Myocyte (in vitro differentiated cells): ENCODE measurements around the gene TMEM217. TPM values are rescaled to one million over a fixed set of nuclear protein-coding genes. Genes with fewer than 3 reads are reported as not detected.
"Not testable (repeated sequence)": the region's sequence is repeated elsewhere in the genome, so short reads cannot be mapped to it uniquely, and the experiment has no call there.

Experiments used
- DNase-seq: peaks from one replicate; pipeline ENCODE4 v3.0.0-alpha.2; 2012; ENCODE audit warnings: low read depth
- polyA plus RNA-seq: library from polyadenylated mRNA; unstranded; fragments of >200 nt; gene quantifications from one replicate; pipeline ENCODE4 v1.2.1, GENCODE V29; 2012; ENCODE audit warnings: missing spikeins
- total RNA-seq: library from RNA; depleted of rRNA; stranded (reverse); fragments of >200 nt; gene quantifications from 2 replicates; pipeline ENCODE4 v1.2.3, GENCODE V29; 2014

Gene TMEM217
- total RNA-seq: 0.35 and 1.0 TPM in 2 replicates
- polyA plus RNA-seq: 5.4 TPM

DNA sequence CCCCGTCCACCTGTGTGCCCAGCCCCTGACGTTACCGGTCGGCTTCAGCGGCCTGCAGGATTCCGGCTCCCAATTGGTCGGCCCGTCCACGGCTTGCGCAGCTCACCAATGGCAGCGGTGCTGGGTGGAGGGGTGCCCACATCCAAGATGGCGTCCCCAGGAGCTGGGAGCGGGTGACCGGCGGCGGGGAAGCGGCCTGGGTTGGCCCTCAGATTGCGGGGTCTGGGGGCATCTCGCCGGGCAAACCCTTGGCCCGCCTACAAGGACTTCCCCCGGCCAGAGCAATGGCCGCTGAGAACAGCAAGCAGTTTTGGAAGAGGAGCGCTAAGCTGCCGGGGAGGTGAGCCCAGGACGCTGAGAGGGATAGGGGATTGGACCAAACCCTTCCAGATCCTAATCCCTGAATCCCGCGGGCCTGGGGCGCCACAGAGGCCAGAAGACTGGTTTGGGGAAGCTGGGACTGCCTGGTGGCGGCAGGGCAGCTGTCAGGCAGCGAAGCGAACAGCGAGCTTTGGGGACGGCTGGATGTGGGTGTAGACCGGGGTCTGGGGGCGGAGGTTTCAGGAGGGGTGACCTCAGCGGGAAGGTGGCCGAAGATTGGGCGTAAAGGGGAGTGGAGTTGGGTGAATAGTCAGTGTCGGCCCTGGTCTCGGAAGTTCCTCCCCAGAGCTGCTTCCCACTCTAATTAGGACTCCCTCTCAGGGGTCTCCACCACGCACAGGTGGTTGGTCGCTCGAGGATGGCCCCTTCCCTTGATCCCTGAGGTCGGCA is at the start of gene TMEM217, which contains the start of gene TBC1D22B:
Gene TMEM217, minus strand, starts transcription at position 511 of the 771 bp plus-strand sequence. CDS start 39,114 bp downstream, outside the sequence.
Gene TBC1D22B, plus strand, starts transcription at position 139 of the 771 bp plus-strand sequence. Its CDS starts 146 bp downstream, at position 285.
- DNase-seq: peak; percentile 95

DNA sequence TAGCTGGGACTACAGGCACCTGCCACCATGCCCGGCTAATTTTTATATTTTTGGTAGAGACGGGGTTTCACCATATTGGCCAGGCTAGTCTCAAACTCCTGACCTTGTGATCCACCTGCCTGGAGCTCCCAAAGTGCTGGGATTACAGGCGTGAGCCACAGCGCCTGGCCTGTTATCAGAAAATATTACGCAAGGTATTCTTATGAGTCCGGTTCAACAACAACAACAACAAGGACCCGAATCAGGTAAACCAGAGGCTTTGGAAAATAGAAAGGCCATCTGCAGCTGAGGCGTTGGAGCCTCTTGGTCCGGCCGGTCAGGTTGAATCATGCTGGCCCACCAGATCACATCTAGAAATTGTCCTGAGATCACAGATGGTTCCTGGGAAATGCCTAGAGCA is 49.5 kb upstream of the TMEM217 start:
- not testable (repeated sequence) for DNase-seq

DNA sequence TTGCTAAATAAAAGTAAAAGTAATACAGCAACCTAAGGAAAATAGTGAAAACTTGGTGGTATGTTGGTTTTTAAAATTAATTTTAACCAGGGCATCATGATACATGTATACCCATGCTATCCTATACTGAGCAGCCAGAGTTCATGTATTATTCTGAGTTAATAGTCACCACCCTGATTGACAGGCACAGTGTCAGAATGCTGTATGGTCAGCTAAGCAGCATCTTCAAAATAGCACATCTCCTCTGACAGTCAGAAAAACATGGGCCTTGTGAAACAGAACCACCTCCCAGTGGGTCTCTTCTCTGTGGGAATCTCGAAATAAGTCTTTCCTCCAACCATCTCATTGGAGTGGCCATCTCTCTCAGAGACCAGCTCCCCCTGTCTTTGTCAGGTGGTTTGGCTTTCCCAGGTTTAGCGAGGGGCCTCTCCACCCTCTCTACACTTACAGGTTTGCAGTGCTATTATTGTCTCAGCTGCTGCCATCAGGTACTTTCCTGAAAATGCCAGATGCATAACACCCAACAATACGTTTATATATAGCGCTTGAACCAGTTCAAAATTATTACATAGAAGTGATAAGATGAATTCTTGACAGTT is 48.8 kb upstream of the TMEM217 start:
- DNase-seq: no peak

DNA sequence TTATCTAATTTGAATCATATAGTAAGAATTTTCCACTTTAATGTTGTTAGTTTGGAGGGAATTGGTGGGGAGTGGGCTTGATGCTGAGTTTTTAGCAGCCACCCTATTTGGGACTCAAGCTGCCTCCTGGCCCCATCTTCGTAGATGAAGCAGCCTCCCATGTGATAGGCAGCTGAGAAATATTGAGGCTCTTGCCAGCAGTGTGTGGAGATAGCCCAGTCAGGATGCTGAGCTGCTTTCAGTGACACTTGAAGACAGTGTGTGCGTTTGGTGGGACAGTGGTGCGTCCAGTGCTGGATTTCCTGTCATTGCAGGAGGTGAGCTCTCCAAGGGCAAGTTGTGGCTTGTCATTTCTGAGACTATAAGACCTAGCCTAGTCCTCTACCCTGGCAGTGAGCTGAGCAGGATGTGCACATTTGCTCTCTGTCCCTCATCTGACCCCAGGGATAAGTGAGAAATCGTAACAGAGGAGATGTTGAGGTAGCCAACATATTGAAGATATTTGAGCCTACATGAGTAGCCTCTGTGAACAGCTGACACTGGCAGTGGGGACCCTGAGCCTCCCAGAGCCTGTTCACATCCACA is 48.0 kb upstream of the TMEM217 start:
- no peak for DNase-seq

DNA sequence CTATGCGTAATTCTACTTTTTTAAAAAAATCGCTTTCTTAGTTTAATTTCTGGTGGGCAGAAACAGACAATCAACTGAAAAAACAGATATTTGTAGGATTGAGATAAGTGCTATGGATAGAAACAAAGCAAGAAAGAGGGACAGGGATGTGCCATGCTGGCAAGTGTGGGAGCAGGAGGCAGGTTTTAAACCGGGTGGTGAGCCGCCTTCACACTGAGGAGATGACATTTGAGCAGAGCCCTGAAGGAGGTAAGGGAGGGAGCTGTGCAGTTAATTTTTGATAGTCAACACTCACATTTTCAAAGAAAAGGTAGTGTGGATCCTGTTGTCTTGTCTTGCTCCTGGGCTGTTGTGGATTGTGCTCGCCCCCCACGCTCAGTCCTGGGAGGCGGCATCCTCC is 46.8 kb upstream of the TMEM217 start:
- DNase-seq: no peak

DNA sequence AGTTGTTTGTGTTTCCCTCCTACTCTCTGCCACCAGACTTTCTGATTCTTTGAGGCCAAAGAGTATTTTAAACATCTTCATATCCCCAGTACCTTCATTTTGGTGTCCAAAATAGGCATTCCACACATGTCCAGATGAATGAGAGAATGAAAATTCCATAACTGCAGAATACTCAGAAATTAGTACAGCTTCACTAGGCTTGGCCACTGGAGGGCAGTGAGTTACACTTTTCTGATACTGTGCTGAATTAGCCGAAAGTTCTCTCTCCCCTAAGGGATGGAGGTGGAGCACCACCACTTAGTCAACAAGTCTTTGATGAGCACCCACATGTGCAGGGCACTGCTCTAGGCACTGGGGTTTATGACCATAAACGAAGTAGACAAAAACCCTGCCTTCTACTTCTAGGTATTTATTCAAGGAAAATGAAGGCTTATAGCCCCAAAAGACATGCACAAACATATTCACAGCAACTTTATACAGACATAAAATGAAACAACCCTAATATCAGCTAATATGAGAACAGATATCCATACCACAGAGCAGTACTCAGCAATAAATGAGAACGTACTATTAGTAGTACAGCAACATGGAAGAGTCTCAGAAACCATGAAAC is 46.1 kb upstream of the TMEM217 start:
- DNase-seq: peak; percentile 46

DNA sequence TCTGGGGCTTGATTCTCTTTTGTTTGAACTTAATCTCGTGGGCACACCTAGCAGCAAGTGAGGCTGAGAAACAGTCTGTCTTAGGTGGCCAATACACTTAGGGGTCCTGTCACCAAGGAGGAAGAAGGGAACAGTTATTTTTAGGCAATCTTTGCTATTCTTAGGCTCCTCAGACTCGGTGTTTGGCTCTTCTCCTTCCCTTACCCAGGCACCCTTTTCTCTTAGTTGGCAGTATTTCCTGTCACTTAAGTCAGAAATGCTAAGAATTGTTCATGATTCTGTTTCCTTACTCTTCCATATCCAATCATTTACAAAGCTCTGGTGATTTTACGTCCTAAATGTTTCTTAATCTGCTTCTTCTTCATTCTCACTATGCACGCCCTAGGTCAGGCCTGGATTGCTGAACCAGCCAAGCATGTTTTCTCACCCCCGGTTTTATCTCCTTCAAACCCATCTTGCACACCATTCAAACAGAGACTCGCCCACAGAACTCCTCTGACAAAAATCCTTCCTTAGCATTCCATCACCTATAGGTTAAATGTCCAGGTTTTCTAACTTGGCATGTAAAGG is 45.2 kb upstream of the TMEM217 start:
- no peak for DNase-seq

DNA sequence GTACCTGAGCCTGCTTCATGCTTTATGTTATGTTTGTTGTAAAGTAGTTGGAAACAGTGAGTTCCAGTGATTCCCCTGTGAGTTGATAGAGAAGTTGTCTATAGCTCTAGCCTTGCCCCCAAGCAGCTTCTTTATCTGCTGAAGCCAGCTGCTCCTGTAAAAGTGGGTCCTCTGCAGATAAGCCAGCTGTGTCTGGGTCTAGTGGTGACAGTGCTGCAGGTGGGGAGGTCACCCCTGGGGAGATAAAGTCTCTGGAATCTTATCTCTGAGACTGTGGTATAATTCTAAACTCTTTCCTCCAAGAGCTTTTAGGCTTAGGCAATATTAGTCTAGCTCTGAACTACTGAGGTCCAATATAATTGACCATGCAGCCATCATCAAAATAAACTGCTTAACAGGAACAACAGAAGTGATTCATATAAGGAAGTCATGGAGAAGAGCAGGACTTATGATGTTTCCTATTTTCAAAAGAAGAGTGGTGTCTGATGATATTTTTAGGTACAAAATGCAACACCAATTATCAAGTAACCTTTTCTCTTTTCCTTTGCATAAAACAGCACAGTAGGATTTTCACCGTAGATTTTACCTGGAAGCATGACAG is 44.2 kb upstream of the TMEM217 start:
- no peak for DNase-seq

DNA sequence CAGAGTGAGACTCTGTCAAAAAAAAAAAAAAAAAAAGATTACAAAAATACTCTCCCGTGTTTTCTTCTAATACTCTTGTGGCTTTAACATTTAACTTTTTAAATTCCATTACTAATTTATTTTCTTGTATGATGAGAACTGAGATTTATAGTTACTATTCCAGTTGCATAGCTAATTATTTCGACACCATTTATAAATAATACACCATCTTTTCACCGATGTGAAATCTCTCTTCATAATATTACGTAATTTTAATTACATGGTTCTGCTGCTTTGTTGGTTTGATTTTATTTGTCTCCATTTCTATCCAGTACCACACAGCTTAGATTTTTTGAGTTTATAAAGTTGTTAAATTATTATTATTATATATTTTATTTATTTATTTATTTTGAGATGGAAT is 42.0 kb upstream of the TMEM217 start:
- no peak for DNase-seq

DNA sequence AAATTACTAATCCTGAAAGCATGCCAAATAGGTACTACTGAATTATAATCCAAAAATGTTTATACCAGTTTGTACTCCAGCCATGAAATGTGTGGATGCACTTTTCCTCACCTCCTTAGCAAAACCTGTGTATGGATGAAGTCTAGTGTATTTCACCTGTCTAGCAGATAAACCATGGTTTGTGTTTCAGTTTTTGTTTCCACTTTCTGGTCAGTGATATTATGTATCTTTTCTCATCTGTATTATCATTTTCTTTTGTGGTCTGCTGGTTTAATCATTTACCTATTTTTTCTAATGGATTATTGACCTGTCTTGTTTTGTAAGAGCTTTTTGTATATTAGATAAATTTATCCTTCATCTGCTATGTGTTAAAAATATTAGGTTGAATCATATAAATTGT is 41.0 kb upstream of the TMEM217 start:
- no peak for DNase-seq

DNA sequence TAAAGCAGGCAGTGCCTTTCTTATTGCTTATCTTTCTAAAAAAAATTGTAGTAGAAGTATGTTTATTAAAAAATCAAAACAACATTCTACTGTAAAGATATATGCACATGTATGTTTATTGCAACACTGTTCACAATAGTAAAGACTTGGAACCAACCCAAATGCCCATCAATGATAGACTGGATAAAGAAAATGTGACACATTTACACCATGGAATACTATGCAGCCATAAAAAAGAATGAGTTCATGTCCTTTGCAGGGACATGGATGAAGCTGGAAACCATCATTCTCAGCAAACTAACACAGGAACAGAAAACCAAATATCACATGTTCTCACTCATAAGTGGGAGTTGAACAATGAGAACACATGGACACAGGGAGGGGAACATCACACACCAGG is 39.7 kb upstream of the TMEM217 start:
- DNase-seq: not testable (repeated sequence)

DNA sequence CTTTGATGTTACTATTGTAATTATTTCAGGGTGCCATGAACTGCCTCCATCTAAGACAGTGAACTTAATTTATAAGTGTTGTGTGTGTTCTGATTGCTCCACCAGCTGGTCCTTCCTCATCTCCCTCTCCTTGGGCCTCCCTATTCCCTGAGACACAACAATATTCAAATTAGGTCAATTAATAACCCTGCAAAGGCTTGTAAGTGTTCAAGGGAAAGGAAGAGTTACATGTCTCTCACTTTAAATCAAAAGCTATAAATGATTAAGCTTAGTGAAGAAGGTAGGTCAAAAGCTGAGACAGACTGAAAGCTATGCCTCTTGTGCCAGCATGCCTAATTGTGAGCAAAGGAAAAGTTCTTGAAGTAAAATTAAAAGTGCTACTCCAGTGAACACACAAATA is 35.5 kb upstream of the TMEM217 start:
- no peak for DNase-seq

DNA sequence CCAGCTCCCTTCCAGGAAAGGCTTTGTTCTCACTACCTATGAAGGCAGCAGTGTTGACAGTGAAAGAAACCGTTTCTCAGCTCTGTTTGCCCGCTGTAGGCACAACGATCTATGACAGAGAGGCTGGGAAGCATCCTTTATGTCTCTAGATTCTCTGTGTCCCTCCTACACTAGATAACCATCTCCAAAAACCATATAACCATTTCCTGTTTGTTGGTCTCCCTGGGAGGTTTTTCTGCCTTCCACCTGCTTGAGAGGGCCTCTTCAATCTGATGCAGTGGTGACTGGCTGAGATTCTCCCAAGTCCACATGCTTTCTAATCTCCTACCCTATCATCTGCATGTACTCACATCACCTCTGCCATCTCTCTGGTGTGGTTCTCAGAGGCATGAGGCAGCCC is 32.0 kb upstream of the TMEM217 start:
- DNase-seq: no peak

DNA sequence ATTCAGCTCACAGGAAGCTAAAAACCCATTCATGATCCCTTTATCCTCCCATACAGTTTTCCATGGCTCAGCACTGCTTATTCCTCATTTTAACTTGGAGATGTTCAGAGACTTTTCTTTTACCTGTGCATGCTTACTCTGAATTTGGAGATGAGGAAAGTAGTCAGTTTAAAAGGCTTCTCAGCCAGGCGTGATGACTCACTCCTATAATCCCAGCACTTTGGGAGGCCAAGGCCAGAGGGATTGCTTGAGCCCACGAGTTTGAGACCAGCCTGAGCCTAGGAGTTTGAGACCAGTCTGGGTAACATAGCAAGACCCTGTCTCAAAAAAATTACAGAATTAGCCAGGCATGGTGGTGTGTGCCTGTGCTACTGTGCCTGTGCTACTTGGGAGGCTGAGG is 30.3 kb upstream of the TMEM217 start:
- no peak for DNase-seq

DNA sequence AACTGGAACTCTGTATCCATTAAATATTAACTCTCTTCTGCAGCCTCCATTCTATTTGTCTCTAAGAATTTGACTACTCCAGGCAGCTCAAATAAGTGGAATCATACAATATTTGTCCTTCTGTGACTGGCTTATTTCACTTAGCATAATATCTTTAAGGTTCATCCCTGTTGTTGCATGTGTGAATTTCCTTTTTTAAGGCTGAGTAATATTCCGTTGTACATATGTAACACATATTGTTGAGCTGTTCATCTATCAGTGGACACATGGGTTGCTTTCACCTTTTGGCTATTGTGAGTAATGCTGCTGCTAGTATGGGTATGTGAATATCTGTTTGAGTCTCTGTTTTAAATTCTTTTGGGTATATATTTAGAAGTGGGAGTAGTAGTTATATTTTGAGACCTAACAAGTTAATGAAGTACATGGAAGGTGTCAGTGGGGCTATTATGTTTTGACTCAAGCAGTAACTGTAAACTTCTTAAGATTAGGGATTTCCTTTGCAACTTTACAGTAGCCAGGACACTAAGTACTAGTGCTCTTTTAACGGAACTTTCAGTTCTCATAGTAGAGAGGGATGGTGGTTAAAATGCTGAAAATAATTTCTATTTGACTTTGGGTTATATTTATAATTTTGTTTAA is 29.7 kb upstream of the TMEM217 start:
- DNase-seq: no peak

DNA sequence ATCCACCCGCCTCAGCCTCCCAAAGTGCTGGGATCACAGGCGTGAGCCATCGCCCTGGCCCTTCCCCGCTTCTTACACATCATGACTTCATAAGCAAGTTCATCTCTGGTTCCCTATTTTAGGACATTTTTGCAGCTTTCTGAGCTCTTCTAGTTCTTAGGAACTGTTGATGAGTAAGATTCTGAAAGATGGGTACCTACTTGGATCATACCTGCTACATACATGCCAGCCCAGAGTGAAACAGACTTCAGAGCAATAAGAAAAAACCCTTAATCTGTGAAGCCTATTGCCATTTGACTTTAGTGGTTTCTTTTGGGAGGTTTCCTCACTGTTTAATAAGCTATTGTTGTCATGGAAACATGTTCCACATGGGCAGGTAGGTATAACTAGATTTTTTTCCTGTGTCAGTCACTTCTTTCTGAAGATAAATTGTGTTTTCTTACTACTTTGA is 27.9 kb upstream of the TMEM217 start:
- no peak for DNase-seq

DNA sequence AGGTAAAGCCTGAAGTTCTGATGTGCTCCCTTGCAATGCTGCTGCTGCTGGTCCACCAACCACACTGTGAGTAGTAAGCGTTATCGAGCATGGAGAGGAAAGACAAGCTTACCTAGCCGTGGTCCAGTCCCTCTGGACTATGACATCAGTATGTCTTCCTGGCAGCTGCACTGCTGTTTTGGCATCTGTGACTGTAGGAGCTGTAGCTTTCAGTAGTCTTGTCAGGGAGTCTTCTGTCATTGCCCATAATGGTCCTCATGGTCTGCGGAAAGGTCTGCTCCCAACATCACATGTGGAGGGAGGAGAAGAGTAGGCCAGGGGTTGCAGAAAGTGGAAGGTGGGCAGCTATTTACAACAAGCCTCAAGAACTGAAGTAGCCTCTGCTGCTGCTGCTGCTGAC is 26.8 kb upstream of the TMEM217 start:
- DNase-seq: no peak

DNA sequence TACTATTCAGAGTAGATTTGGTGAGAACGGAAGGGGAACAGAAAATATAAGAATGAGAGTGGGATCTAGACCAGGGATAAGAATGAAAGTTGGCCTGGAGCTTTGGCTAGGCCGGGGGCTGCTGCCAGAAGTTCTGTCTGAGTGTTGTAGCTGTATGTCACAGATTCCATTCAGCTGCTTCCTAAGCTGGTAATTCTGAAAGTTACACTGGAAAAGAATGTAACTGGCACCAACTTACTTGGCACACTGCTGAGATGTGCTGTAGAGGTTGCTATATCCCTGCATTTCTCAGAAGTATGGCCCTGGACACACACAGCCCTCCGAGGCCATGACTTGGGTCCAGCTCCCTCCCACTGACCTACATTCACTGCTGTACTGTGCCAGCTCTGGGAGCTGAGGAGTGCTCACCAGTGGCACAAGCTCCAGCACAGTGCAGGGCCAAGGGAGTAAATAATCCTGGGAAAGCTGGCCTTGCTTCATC is 25.8 kb upstream of the TMEM217 start:
- DNase-seq: no peak

DNA sequence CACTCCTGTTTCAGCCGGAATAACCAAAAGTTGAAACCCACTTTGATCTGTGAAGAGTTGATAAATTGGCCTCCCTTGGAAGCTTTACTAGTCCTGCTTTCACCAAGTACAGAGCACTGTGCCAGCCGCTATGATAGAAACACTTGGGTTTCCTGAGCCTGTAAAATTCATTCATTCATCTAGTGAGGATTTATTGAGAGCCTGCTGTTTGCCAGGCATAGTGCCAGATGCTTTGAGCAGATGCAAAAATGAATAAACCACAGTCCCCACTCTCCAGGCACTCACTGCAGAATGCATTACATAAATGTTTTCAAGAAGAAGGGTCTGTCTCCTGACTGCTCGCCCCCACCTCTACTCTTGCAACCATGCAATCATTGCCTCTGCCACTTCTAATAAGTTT is 25.3 kb upstream of the TMEM217 start:
- no peak for DNase-seq

DNA sequence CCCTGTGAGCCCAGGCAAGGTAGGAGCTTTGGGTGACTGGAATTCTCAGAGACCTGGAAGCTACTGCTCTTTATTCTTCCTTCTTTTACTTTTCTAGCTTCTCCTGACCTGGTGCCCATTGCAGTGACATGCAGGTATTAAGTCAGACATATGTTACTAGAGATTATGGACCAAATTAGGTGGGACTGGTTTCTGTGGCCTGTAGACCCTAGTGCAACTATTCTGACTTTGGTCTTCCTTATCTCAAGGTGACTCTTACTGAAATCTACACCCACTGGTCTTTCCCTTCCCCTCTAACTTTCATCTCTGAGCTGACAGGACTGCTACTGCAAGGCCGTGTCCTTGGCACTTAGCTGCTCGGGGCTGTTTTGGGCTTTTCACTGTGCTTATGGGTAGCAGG is 24.4 kb upstream of the TMEM217 start:
- no peak for DNase-seq
